Dendritic cell treated with granulocyte-macrophage colony-stimulating factor and Interleukin-4, amounts not matched to agents 40 ng/mL and 50 ng/mL, for 4 days (primary cell): Measurements from ENCODE around the gene HPN.
"Not testable (repeated sequence)": the region's sequence is repeated elsewhere in the genome, so short reads cannot be mapped to it uniquely, and the experiment has no call there.

Source experiments
- H3K27ac Mint-ChIP-seq: one replicate; pipeline ENCODE4 v1.8.0; 2022; ENCODE audit warnings: mild to moderate bottlenecking, mixed read lengths
- H3K27me3 Mint-ChIP-seq: one replicate; pipeline ENCODE4 v1.8.0; 2022; ENCODE audit warnings: mild to moderate bottlenecking, mixed read lengths
- H3K36me3 Mint-ChIP-seq: one replicate; pipeline ENCODE4 v1.8.0; 2022; ENCODE audit warnings: low read depth, mixed read lengths
- H3K4me1 Mint-ChIP-seq: one replicate; pipeline ENCODE4 v1.8.0; 2022; ENCODE audit warnings: low read depth, mixed read lengths
- H3K4me3 Mint-ChIP-seq: one replicate; pipeline ENCODE4 v1.8.0; 2022; ENCODE audit warnings: mild to moderate bottlenecking, moderate library complexity, mixed read lengths
- H3K9me3 Mint-ChIP-seq: one replicate; pipeline ENCODE4 v1.8.0; 2022; ENCODE audit warnings: mixed read lengths
- intact Hi-C: fragments of 100-400 bp; cut with micrococcal nuclease; formaldehyde crosslinking; loops from one replicate; pipeline ENCODE4 v1.15.0; 2022

The HPN gene

GRCh38 chr19:35004517-35005255 is 36.8 kb upstream of the HPN start:
- H3K4me1 Mint-ChIP-seq = peaks cover 49% of the 10 kb centered on the region
- no peak overlapping the region for H3K4me3 Mint-ChIP-seq
- intact Hi-C loops = no loop called here
- H3K9me3 Mint-ChIP-seq = no peaks in the 10 kb centered on the region
- peaks cover 69% of the 10 kb centered on the region for H3K36me3 Mint-ChIP-seq
- no peaks in the 10 kb centered on the region for H3K27me3 Mint-ChIP-seq
- no peak overlapping the region for H3K27ac Mint-ChIP-seq

- no peak overlapping the region for H3K27ac Mint-ChIP-seq
- peaks cover 51% of the 10 kb centered on the region for H3K4me1 Mint-ChIP-seq
- H3K36me3 Mint-ChIP-seq = peaks cover 76% of the 10 kb centered on the region
- H3K9me3 Mint-ChIP-seq = no peaks in the 10 kb centered on the region
- intact Hi-C loops = no loop called here
- H3K27me3 Mint-ChIP-seq = no peaks in the 10 kb centered on the region
- H3K4me3 Mint-ChIP-seq = no peak overlapping the region
Observed at GRCh38 chr19:35005256-35005977, 36.1 kb upstream of the HPN start.

- H3K27me3 Mint-ChIP-seq, intact Hi-C loops, H3K27ac Mint-ChIP-seq, H3K9me3 Mint-ChIP-seq, H3K4me3 Mint-ChIP-seq: not testable (repeated sequence)
- Mint-ChIP-seq H3K36me3 (peaks cover 78% of the 10 kb centered on the region), H3K4me1 (peaks cover 51% of the 10 kb centered on the region)
Observed at GRCh38 chr19:35006007-35006341, 35.5 kb upstream of the HPN start.

GRCh38 chr19:35006342-35006998 is 35.1 kb upstream of the HPN start:
- Mint-ChIP-seq H3K27me3 (no peaks in the 10 kb centered on the region), H3K4me1 (peaks cover 51% of the 10 kb centered on the region), H3K9me3 (no peaks in the 10 kb centered on the region), H3K4me3 (no peak overlapping the region), H3K27ac (no peak overlapping the region), H3K36me3 (peaks cover 78% of the 10 kb centered on the region)
- intact Hi-C loops = no loop called here

- H3K36me3 Mint-ChIP-seq = peaks cover 78% of the 10 kb centered on the region
- no peaks in the 10 kb centered on the region for H3K9me3 Mint-ChIP-seq
- H3K27ac Mint-ChIP-seq = no peak overlapping the region
- H3K4me3 Mint-ChIP-seq = no peak overlapping the region
- no peaks in the 10 kb centered on the region for H3K27me3 Mint-ChIP-seq
- intact Hi-C loops = no loop called here
- peaks cover 50% of the 10 kb centered on the region for H3K4me1 Mint-ChIP-seq
Observed at GRCh38 chr19:35006999-35007365, 34.5 kb upstream of the HPN start.

GRCh38 chr19:35007427-35007826 is 34.1 kb upstream of the HPN start:
- H3K27me3 Mint-ChIP-seq, H3K9me3 Mint-ChIP-seq, intact Hi-C loops, H3K4me3 Mint-ChIP-seq, H3K27ac Mint-ChIP-seq: not testable (repeated sequence)
- peaks cover 50% of the 10 kb centered on the region for H3K4me1 Mint-ChIP-seq
- H3K36me3 Mint-ChIP-seq = peaks cover 78% of the 10 kb centered on the region

- H3K4me1 Mint-ChIP-seq = peaks cover 50% of the 10 kb centered on the region
- intact Hi-C loops = no loop called here
- H3K27ac Mint-ChIP-seq = no peak overlapping the region
Observed at GRCh38 chr19:35008891-35009341, 32.6 kb upstream of the HPN start.

GRCh38 chr19:35009424-35010415 is 31.8 kb upstream of the HPN start:
- no peaks in the 10 kb centered on the region for H3K27me3 Mint-ChIP-seq
- H3K36me3 Mint-ChIP-seq = peaks cover 88% of the 10 kb centered on the region
- no peaks in the 10 kb centered on the region for H3K9me3 Mint-ChIP-seq
- intact Hi-C loops = no loop called here
- H3K4me1 Mint-ChIP-seq = peaks cover 50% of the 10 kb centered on the region
- no peak overlapping the region for H3K4me3 Mint-ChIP-seq
- peak overlapping the region; percentile 20 for H3K27ac Mint-ChIP-seq

More at GRCh38 chr19:35008891-35009341, 32.6 kb upstream of the HPN start:
- H3K9me3 Mint-ChIP-seq = no peaks in the 10 kb centered on the region
- peaks cover 85% of the 10 kb centered on the region for H3K36me3 Mint-ChIP-seq
- H3K4me3 Mint-ChIP-seq = no peak overlapping the region
- H3K27me3 Mint-ChIP-seq = no peaks in the 10 kb centered on the region

GRCh38 chr19:35011091-35011689 is 30.3 kb upstream of the HPN start:
- no peaks in the 10 kb centered on the region for H3K9me3 Mint-ChIP-seq
- peaks cover 59% of the 10 kb centered on the region for H3K4me1 Mint-ChIP-seq
- intact Hi-C loops = no loop called here
- no peak overlapping the region for H3K4me3 Mint-ChIP-seq
- H3K27ac Mint-ChIP-seq = peak overlapping the region; percentile 20
- H3K27me3 Mint-ChIP-seq = no peaks in the 10 kb centered on the region
- H3K36me3 Mint-ChIP-seq = peaks cover 88% of the 10 kb centered on the region

- no peaks in the 10 kb centered on the region for H3K27me3 Mint-ChIP-seq
- peak overlapping the region; percentile 66 for H3K27ac Mint-ChIP-seq
- peaks cover 60% of the 10 kb centered on the region for H3K4me1 Mint-ChIP-seq
- peaks cover 88% of the 10 kb centered on the region for H3K36me3 Mint-ChIP-seq
- H3K4me3 Mint-ChIP-seq = no peak overlapping the region
- intact Hi-C loops = no loop called here
- H3K9me3 Mint-ChIP-seq = no peaks in the 10 kb centered on the region
Observed at GRCh38 chr19:35011737-35012682, 29.5 kb upstream of the HPN start.

- no peaks in the 10 kb centered on the region for H3K9me3 Mint-ChIP-seq
- H3K4me3 Mint-ChIP-seq = peak overlapping the region; percentile 30
- H3K27ac Mint-ChIP-seq = peak overlapping the region; percentile 66
- peaks cover 71% of the 10 kb centered on the region for H3K4me1 Mint-ChIP-seq
- no peaks in the 10 kb centered on the region for H3K27me3 Mint-ChIP-seq
- intact Hi-C loops = loop anchor here (1.0 kb wide), 1 partner anchor 40 kb away; no protein-coding TSS in a partner anchor
- H3K36me3 Mint-ChIP-seq = peaks cover 97% of the 10 kb centered on the region
Observed at GRCh38 chr19:35013041-35013819, 28.3 kb upstream of the HPN start.
